NCI-H2196 treated with DMSO at 0.1 percent for 48 hours (cell line): ENCODE measurements around the gene RAB26.
"Not testable (repeated sequence)": the region's sequence is repeated elsewhere in the genome, so short reads cannot be mapped to it uniquely, and the experiment has no call there.

Experiments
- DNase-seq: peaks from one replicate; lab custom pipeline; 2025; ENCODE audit not compliant: unreplicated experiment; lab: John Stamatoyannopoulos, UW

Gene RAB26

GRCh38 chr16:2195322-2196161 is 47.1 kb downstream of the RAB26 start:
- DNase-seq, result no peak

GRCh38 chr16:2196162-2196980 is 47.9 kb downstream of the RAB26 start, which contains the start of gene CASKIN1:
CASKIN1 (minus strand) TSS chr16:2196605; CDS start chr16:2196432, 173 bp downstream.
- DNase-seq, result no peak

- DNase-seq, result no peak
These were observed 48.6 kb downstream of the RAB26 start for GRCh38 chr16:2196981-2197511.

- no peak for DNase-seq
These were observed 49.3 kb downstream of the RAB26 start for GRCh38 chr16:2197765-2198164.

- no peak for DNase-seq
These were observed 49.9 kb downstream of the RAB26 start for GRCh38 chr16:2198283-2198682.

- DNase-seq, result no peak
These were observed 50.7 kb downstream of the RAB26 start for GRCh38 chr16:2199095-2199494.

- DNase-seq, result no peak
These were observed 51.3 kb downstream of the RAB26 start for GRCh38 chr16:2199621-2200139.

GRCh38 chr16:2200313-2200712 is 51.9 kb downstream of the RAB26 start:
- DNase-seq, result no peak

- DNase-seq, result not testable (repeated sequence)
These were observed 54.8 kb downstream of the RAB26 start for GRCh38 chr16:2203119-2203688.
